ENCODE measurements around the gene ELOVL5. TPM values are rescaled to one million over a fixed set of nuclear protein-coding genes. Genes with fewer than 3 reads are reported as not detected.

ELOVL5 gene
- total and polyA plus RNA-seq, 4 donors: 22.1 to 77.8 (median 57.8) TPM

GRCh38 chr6:53241938-53242337 lies 106.8 kb downstream of the ELOVL5 start:
- Histone ChIP-seq H3K27me3 (ENCODE audit: control insufficient read depth in 4 of 4, insufficient read depth in 4 of 4, low read length in 3 of 4) (no peaks in the 10 kb centered on the region), H3K9ac (ENCODE audit: low read depth in 1 of 2, low read length in 2 of 2) (no peak overlapping the region), H3K9me3 (ENCODE audit: control insufficient read depth in 4 of 4, low read length in 3 of 4) (no peaks in the 10 kb centered on the region), H3K36me3 (ENCODE audit: control insufficient read depth in 4 of 4, insufficient read depth in 3 of 4, low read depth in 1 of 4, low read length in 3 of 4) (no peaks in the 10 kb centered on the region), H3K4me3 (ENCODE audit: low read depth in 1 of 3, low read length in 3 of 3) (no peak overlapping the region), H3K27ac (ENCODE audit: low read depth in 1 of 2, low read length in 2 of 2) (no peak overlapping the region), H3K4me1 (ENCODE audit: control insufficient read depth in 4 of 4, insufficient read depth in 4 of 4, low read length in 3 of 4) (peaks cover 0 to 6% (median 2%) of the 10 kb centered on the region in 4 donors)
- WGBS: 90% methylated on average over 4 of the region's 4 CpGs
- TF ChIP-seq, protein P1, sequence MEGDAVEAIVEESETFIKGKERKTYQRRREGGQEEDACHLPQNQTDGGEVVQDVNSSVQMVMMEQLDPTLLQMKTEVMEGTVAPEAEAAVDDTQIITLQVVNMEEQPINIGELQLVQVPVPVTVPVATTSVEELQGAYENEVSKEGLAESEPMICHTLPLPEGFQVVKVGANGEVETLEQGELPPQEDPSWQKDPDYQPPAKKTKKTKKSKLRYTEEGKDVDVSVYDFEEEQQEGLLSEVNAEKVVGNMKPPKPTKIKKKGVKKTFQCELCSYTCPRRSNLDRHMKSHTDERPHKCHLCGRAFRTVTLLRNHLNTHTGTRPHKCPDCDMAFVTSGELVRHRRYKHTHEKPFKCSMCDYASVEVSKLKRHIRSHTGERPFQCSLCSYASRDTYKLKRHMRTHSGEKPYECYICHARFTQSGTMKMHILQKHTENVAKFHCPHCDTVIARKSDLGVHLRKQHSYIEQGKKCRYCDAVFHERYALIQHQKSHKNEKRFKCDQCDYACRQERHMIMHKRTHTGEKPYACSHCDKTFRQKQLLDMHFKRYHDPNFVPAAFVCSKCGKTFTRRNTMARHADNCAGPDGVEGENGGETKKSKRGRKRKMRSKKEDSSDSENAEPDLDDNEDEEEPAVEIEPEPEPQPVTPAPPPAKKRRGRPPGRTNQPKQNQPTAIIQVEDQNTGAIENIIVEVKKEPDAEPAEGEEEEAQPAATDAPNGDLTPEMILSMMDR (IDR thresholded peaks at IDR 0.05; ENCODE audit: low read depth, low read length, missing input control): no peak
- TF ChIP-seq GABPA (IDR thresholded peaks at IDR 0.05 in 1 of 2, conservative IDR thresholded peaks at IDR 0.05 in 1 of 2) (no peak), HNF4G (IDR thresholded peaks at IDR 0.05) (no peak), YY1 (IDR thresholded peaks at IDR 0.05) (no peak), RAD21 (IDR thresholded peaks at IDR 0.05) (no peak), TAF1 (conservative IDR thresholded peaks at IDR 0.05) (no peak), JUND (IDR thresholded peaks at IDR 0.05) (no peak), EGR1 (IDR thresholded peaks at IDR 0.05; ENCODE audit: low read depth in 2 of 2) (no peak)
- no peak for DNase-seq (ENCODE audit: low spot score)

GRCh38 chr6:53240761-53241160 lies 108.0 kb downstream of the ELOVL5 start:
- TF ChIP-seq GABPA (IDR thresholded peaks at IDR 0.05 in 1 of 2, conservative IDR thresholded peaks at IDR 0.05 in 1 of 2): no peak
- TF ChIP-seq HNF4G (IDR thresholded peaks at IDR 0.05): no peak
- TF ChIP-seq, protein P2, sequence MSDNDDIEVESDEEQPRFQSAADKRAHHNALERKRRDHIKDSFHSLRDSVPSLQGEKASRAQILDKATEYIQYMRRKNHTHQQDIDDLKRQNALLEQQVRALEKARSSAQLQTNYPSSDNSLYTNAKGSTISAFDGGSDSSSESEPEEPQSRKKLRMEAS (IDR thresholded peaks at IDR 0.05): no peak
- no peak for TF ChIP-seq JUND (IDR thresholded peaks at IDR 0.05)
- no peak for TF ChIP-seq NR2F2 (IDR thresholded peaks at IDR 0.05)
- TF ChIP-seq YY1 (IDR thresholded peaks at IDR 0.05): no peak
- TF ChIP-seq RXRA (IDR thresholded peaks at IDR 0.05): no peak
- TF ChIP-seq, protein P3, sequence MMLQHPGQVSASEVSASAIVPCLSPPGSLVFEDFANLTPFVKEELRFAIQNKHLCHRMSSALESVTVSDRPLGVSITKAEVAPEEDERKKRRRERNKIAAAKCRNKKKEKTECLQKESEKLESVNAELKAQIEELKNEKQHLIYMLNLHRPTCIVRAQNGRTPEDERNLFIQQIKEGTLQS (IDR thresholded peaks at IDR 0.05): no peak
- no peak for TF ChIP-seq FOXA2 (IDR thresholded peaks at IDR 0.05)
- no peak for TF ChIP-seq FOXA1 (IDR thresholded peaks at IDR 0.05)
- TF ChIP-seq RAD21 (IDR thresholded peaks at IDR 0.05): no peak
- TF ChIP-seq, protein P4, sequence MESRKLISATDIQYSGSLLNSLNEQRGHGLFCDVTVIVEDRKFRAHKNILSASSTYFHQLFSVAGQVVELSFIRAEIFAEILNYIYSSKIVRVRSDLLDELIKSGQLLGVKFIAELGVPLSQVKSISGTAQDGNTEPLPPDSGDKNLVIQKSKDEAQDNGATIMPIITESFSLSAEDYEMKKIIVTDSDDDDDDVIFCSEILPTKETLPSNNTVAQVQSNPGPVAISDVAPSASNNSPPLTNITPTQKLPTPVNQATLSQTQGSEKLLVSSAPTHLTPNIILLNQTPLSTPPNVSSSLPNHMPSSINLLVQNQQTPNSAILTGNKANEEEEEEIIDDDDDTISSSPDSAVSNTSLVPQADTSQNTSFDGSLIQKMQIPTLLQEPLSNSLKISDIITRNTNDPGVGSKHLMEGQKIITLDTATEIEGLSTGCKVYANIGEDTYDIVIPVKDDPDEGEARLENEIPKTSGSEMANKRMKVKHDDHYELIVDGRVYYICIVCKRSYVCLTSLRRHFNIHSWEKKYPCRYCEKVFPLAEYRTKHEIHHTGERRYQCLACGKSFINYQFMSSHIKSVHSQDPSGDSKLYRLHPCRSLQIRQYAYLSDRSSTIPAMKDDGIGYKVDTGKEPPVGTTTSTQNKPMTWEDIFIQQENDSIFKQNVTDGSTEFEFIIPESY (IDR thresholded peaks at IDR 0.05): no peak
- no peak for TF ChIP-seq EGR1 (IDR thresholded peaks at IDR 0.05; ENCODE audit: low read depth in 2 of 2)
- TF ChIP-seq, protein P1 (IDR thresholded peaks at IDR 0.05; ENCODE audit: low read depth, low read length, missing input control): no peak
- TF ChIP-seq TAF1 (conservative IDR thresholded peaks at IDR 0.05): no peak
- TF ChIP-seq HNF4A (conservative IDR thresholded peaks at IDR 0.05): no peak
- TF ChIP-seq REST (IDR thresholded peaks at IDR 0.05): no peak
- TF ChIP-seq SP1 (IDR thresholded peaks at IDR 0.05): no peak
- H3K4me1 ChIP-seq (ENCODE audit: control insufficient read depth in 4 of 4, insufficient read depth in 4 of 4, low read length in 3 of 4): no peaks in the 10 kb centered on the region
- no peaks in the 10 kb centered on the region for H3K9me3 ChIP-seq (ENCODE audit: control insufficient read depth in 4 of 4, low read length in 3 of 4)
- no peak overlapping the region for H3K9ac ChIP-seq (ENCODE audit: low read depth in 1 of 2, low read length in 2 of 2)
- no peak for DNase-seq (ENCODE audit: low spot score)
- no peaks in the 10 kb centered on the region for H3K36me3 ChIP-seq (ENCODE audit: control insufficient read depth in 4 of 4, insufficient read depth in 3 of 4, low read depth in 1 of 4, low read length in 3 of 4)
- no peak overlapping the region for H3K4me3 ChIP-seq (ENCODE audit: low read depth in 1 of 3, low read length in 3 of 3)
- no peak overlapping the region for H3K27ac ChIP-seq (ENCODE audit: low read depth in 1 of 2, low read length in 2 of 2)
- 90% methylated on average over 2 of the region's 2 CpGs for WGBS
- H3K27me3 ChIP-seq (ENCODE audit: control insufficient read depth in 4 of 4, insufficient read depth in 4 of 4, low read length in 3 of 4): no peaks in the 10 kb centered on the region
